Measurements from ENCODE around the gene EVX2. TPM values are rescaled to one million over a fixed set of nuclear protein-coding genes. Genes with fewer than 3 reads are reported as not detected.
A peak's percentile ranks its signal among the peaks of the same experiment; 100 is the strongest.

EVX2 gene
- total and polyA plus RNA-seq, 9 of the 15 experiments (the other 6 are each of a cell fraction or from before 2014, with no cell fraction given): not detected

DNA sequence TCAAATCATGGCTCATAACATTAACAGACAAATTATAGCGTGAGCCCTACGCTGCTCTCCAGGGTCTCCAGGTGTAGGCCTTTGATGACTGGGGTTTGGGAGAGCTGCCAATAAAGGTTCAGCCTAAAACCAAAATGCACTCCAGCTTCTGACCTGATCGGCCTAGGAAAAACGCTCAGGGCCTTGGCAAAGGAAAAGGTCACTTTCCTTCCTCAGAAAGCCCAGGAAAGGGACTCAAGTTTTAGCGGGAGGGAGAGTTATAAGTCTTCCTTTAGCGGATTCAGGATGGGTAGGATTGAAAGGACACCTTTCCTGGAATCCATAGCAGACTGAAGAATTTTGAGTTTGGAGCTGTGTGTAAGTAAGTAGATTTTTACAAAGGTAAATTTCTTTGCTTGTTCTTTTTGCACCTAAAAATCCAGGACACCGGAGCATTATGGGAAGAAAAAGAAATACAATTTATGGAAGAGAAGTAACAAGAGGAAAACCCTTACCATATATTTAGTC, 8.8 kb downstream of the EVX2 start:
- no peak for FAIRE-seq
- BruUV-seq (replicated peaks): no TSS peak
- Histone ChIP-seq H3K9me1 (ENCODE audit: control insufficient read depth, insufficient read depth, low read length) (no peaks in the 10 kb centered on the region), H4K20me1 (replicated peaks; ENCODE audit: control insufficient read depth, insufficient read depth, low read length) (no peaks in the 10 kb centered on the region; the same call in 1 of the 2 replicates), H3K4me1 (replicated peaks in 1 of 2; ENCODE audit: control insufficient read depth in 2 of 2, insufficient read depth in 2 of 2, low read length in 2 of 2) (peaks cover 3 to 20% of the 10 kb centered on the region in 2 experiments; a peak in 3 of 5 replicates), H3K4me3 (no peak overlapping the region), H3K36me3 (ENCODE audit: control insufficient read depth, insufficient read depth, low read length) (no peaks in the 10 kb centered on the region), H3K4me2 (ENCODE audit: insufficient read depth, low read length) (peak overlapping the region; percentile 54; the same call in 1 of the 2 replicates), H3K27ac (ENCODE audit: extremely low read depth, low read depth, low read length) (no peak overlapping the region), H3K9ac (ENCODE audit: insufficient read depth in 1 of 2, low read depth in 2 of 2, low read length in 2 of 2) (no peak overlapping the region), H3K79me2 (ENCODE audit: control insufficient read depth, insufficient read depth, low read length) (no peaks in the 10 kb centered on the region), H3K27me3 (ENCODE audit: control insufficient read depth in 2 of 2, insufficient read depth in 2 of 2, low read length in 2 of 2) (peaks cover 65 to 66% of the 10 kb centered on the region in 2 experiments), H3K9me3 (replicated peaks; ENCODE audit: control insufficient read depth, insufficient read depth, low read depth, low read length) (no peaks in the 10 kb centered on the region), H2AFZ (ENCODE audit: low read depth, low read length) (peak overlapping the region; percentile 48; the same call in 1 of the 2 replicates)
- DNase-seq (ENCODE audit: extremely low read depth in 1 of 4, low spot score in 3 of 4): no peak
- intact Hi-C loops (cut with micrococcal nuclease) (loop anchor here (10.0 kb wide), 1 partner anchor 210 kb away; no protein-coding TSS in a partner anchor), in situ Hi-C loops (cut with MboI) (loop anchor here (10.0 to 25.0 kb wide), 2 partner anchors 390 to 1038 kb away; no protein-coding TSS in a partner anchor)
- TF ChIP-seq FOXK1 (CRISPR knock-in tag; IDR thresholded peaks at IDR 0.05; ENCODE audit: borderline replicate concordance) (no peak), SMARCA4 (IDR thresholded peaks at IDR 0.05) (no peak), MCM3 (IDR thresholded peaks at IDR 0.05) (no peak), CEBPG (CRISPR knock-in tag; IDR thresholded peaks at IDR 0.05) (no peak), CEBPG (tag; conservative IDR thresholded peaks at IDR 0.05 in 1 of 2, IDR thresholded peaks at IDR 0.05 in 1 of 2) (no peak), ETV1 (tag; conservative IDR thresholded peaks at IDR 0.05; ENCODE audit: low read depth) (no peak), KDM4B (IDR thresholded peaks at IDR 0.05; ENCODE audit: borderline replicate concordance in 2 of 2, low read depth in 1 of 2) (no peak), GATA2 (CRISPR knock-in tag; IDR thresholded peaks at IDR 0.05) (no peak), DIDO1 (tag; IDR thresholded peaks at IDR 0.05; ENCODE audit: low read depth) (no peak), ZNF444 (CRISPR knock-in tag; IDR thresholded peaks at IDR 0.05) (no peak), SOX6 (IDR thresholded peaks at IDR 0.05) (no peak), HDAC8 (tag; IDR thresholded peaks at IDR 0.05) (no peak)
- TF ChIP-seq, protein P1, sequence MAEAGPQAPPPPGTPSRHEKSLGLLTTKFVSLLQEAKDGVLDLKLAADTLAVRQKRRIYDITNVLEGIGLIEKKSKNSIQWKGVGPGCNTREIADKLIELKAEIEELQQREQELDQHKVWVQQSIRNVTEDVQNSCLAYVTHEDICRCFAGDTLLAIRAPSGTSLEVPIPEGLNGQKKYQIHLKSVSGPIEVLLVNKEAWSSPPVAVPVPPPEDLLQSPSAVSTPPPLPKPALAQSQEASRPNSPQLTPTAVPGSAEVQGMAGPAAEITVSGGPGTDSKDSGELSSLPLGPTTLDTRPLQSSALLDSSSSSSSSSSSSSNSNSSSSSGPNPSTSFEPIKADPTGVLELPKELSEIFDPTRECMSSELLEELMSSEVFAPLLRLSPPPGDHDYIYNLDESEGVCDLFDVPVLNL (CRISPR knock-in tag; IDR thresholded peaks at IDR 0.05; ENCODE audit: low read depth): no peak
- TF ChIP-seq, protein P2, sequence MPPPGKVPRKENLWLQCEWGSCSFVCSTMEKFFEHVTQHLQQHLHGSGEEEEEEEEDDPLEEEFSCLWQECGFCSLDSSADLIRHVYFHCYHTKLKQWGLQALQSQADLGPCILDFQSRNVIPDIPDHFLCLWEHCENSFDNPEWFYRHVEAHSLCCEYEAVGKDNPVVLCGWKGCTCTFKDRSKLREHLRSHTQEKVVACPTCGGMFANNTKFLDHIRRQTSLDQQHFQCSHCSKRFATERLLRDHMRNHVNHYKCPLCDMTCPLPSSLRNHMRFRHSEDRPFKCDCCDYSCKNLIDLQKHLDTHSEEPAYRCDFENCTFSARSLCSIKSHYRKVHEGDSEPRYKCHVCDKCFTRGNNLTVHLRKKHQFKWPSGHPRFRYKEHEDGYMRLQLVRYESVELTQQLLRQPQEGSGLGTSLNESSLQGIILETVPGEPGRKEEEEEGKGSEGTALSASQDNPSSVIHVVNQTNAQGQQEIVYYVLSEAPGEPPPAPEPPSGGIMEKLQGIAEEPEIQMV (tag; conservative IDR thresholded peaks at IDR 0.05; ENCODE audit: low read depth): no peak
- POLR2A ChIA-PET: interaction anchor here (0.7 to 1.0 kb wide), 2 partner anchors 73 to 1393 kb away, joined by 3 read pairs; partner anchors contain the start of gene LNPK
- WGBS (ENCODE audit: insufficient coverage, low coverage, missing lambda C conversion rate): 5% methylated on average over 7 of the region's 7 CpGs
- CTCF ChIA-PET (ENCODE audit: low intra/inter-chr PET ratio): no interaction called here
- no peak for ATAC-seq
